ENCODE measurements around the gene MARCHF3.

DNA sequence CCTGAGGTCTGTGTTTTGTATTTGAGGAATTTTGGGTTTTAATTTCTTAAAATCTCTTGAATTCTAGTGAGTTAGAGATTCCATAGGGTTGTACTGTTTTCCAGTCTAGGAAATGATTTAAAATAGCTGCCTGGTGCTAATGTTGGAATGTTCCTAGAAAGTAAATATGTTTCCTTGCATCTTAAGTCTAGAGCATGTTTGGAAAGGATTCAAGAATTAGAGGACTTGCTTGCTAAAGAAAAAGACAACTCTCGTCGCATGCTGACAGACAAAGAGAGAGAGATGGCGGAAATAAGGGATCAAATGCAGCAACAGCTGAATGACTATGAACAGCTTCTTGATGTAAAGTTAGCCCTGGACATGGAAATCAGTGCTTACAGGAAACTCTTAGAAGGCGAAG, 211.6 kb downstream of the MARCHF3 start:
- TF ChIP-seq EZH2 (IDR thresholded peaks at IDR 0.05; ENCODE audit: borderline replicate concordance, low read depth, low read length, poor library complexity, severe bottlenecking) = no peak
- TF ChIP-seq, protein P1, sequence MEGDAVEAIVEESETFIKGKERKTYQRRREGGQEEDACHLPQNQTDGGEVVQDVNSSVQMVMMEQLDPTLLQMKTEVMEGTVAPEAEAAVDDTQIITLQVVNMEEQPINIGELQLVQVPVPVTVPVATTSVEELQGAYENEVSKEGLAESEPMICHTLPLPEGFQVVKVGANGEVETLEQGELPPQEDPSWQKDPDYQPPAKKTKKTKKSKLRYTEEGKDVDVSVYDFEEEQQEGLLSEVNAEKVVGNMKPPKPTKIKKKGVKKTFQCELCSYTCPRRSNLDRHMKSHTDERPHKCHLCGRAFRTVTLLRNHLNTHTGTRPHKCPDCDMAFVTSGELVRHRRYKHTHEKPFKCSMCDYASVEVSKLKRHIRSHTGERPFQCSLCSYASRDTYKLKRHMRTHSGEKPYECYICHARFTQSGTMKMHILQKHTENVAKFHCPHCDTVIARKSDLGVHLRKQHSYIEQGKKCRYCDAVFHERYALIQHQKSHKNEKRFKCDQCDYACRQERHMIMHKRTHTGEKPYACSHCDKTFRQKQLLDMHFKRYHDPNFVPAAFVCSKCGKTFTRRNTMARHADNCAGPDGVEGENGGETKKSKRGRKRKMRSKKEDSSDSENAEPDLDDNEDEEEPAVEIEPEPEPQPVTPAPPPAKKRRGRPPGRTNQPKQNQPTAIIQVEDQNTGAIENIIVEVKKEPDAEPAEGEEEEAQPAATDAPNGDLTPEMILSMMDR (conservative IDR thresholded peaks at IDR 0.05; ENCODE audit: low read depth, low read length) = no peak

Measured in A673 (cell line).